Measurements from ENCODE around the gene GABRB1. TPM values are rescaled to one million over a fixed set of nuclear protein-coding genes. Genes with fewer than 3 reads are reported as not detected.

Gene GABRB1
- total RNA-seq, 4 donors from 2014 or later = 0.13 TPM; not detected in 3

GRCh38 chr4:47222276-47222675 is 190.9 kb downstream of the GABRB1 start:
- 86% methylated on average over 1 of the region's 1 CpG for WGBS
- DNase-seq (ENCODE audit: extremely low spot score) = no peak
- no peaks in the 10 kb centered on the region for H3K9me3 ChIP-seq
- H3K27ac ChIP-seq (replicated peaks in 1 of 4) = no peak overlapping the region
- TF ChIP-seq POLR2A (IDR thresholded peaks at IDR 0.05; ENCODE audit: low read depth) (no peak), POLR2AphosphoS5 (IDR thresholded peaks at IDR 0.05) (no peak), CTCF (IDR thresholded peaks at IDR 0.05) (no peak), EP300 (IDR thresholded peaks at IDR 0.05) (no peak)
- intact Hi-C loops (cut with DNase I) = no loop called here
- no peak overlapping the region for H3K4me3 ChIP-seq
- no peaks in the 10 kb centered on the region for H3K36me3 ChIP-seq
- no peaks in the 10 kb centered on the region for H3K4me1 ChIP-seq
- H3K27me3 ChIP-seq = no peaks in the 10 kb centered on the region

- Histone ChIP-seq H3K36me3 (no peaks in the 10 kb centered on the region), H3K9me3 (no peaks in the 10 kb centered on the region), H3K4me3 (no peak overlapping the region), H3K27me3 (no peaks in the 10 kb centered on the region), H3K4me1 (no peaks in the 10 kb centered on the region), H3K27ac (replicated peaks in 1 of 4) (no peak overlapping the region)
- TF ChIP-seq POLR2AphosphoS5 (IDR thresholded peaks at IDR 0.05) = no peak
- TF ChIP-seq CTCF (IDR thresholded peaks at IDR 0.05) = no peak
- TF ChIP-seq POLR2A (IDR thresholded peaks at IDR 0.05; ENCODE audit: low read depth) = no peak
- no peak for TF ChIP-seq EP300 (IDR thresholded peaks at IDR 0.05)
- no peak for DNase-seq (ENCODE audit: extremely low spot score)
- intact Hi-C loops (cut with DNase I) = no loop called here
Observed at GRCh38 chr4:47224361-47224760, 193.0 kb downstream of the GABRB1 start.

GRCh38 chr4:47235721-47236120 is 204.4 kb downstream of the GABRB1 start:
- Histone ChIP-seq H3K4me1 (peaks cover 0 to 7% (median 0%) of the 10 kb centered on the region in 4 donors), H3K27ac (replicated peaks in 1 of 4) (no peak overlapping the region), H3K36me3 (no peaks in the 10 kb centered on the region), H3K9me3 (no peaks in the 10 kb centered on the region), H3K4me3 (no peak overlapping the region), H3K27me3 (no peaks in the 10 kb centered on the region)
- 65% methylated on average over 2 of the region's 2 CpGs for WGBS
- TF ChIP-seq POLR2A (IDR thresholded peaks at IDR 0.05; ENCODE audit: low read depth) (no peak), POLR2AphosphoS5 (IDR thresholded peaks at IDR 0.05) (no peak), CTCF (IDR thresholded peaks at IDR 0.05) (no peak), EP300 (IDR thresholded peaks at IDR 0.05) (no peak)
- intact Hi-C loops (cut with DNase I) = no loop called here
- DNase-seq (ENCODE audit: extremely low spot score) = no peak

- TF ChIP-seq EP300 (IDR thresholded peaks at IDR 0.05) = no peak
- no peak for TF ChIP-seq POLR2AphosphoS5 (IDR thresholded peaks at IDR 0.05)
- TF ChIP-seq POLR2A (IDR thresholded peaks at IDR 0.05; ENCODE audit: low read depth) = no peak
- no peak for TF ChIP-seq CTCF (IDR thresholded peaks at IDR 0.05)
- intact Hi-C loops (cut with DNase I) = no loop called here
- Histone ChIP-seq H3K36me3 (no peaks in the 10 kb centered on the region), H3K27ac (replicated peaks in 1 of 4) (no peak overlapping the region), H3K4me3 (no peak overlapping the region), H3K27me3 (no peaks in the 10 kb centered on the region), H3K4me1 (peaks cover 0 to 7% (median 0%) of the 10 kb centered on the region in 4 donors), H3K9me3 (no peaks in the 10 kb centered on the region)
- WGBS = 43% methylated on average over 1 of the region's 1 CpG
- DNase-seq (ENCODE audit: extremely low spot score) = no peak
Observed at GRCh38 chr4:47238667-47239066, 207.3 kb downstream of the GABRB1 start.

GRCh38 chr4:47239649-47240048 is 208.3 kb downstream of the GABRB1 start:
- intact Hi-C loops (cut with DNase I) = no loop called here
- H3K27me3 ChIP-seq = no peaks in the 10 kb centered on the region
- H3K4me3 ChIP-seq = no peak overlapping the region
- 56% methylated on average over 4 of the region's 4 CpGs for WGBS
- H3K27ac ChIP-seq (replicated peaks in 1 of 4) = no peak overlapping the region
- TF ChIP-seq POLR2AphosphoS5 (IDR thresholded peaks at IDR 0.05) = no peak
- no peak for TF ChIP-seq CTCF (IDR thresholded peaks at IDR 0.05)
- no peak for TF ChIP-seq EP300 (IDR thresholded peaks at IDR 0.05)
- no peak for TF ChIP-seq POLR2A (IDR thresholded peaks at IDR 0.05; ENCODE audit: low read depth)
- H3K36me3 ChIP-seq = no peaks in the 10 kb centered on the region
- H3K4me1 ChIP-seq = peaks cover 0 to 7% (median 0%) of the 10 kb centered on the region in 4 donors
- DNase-seq (ENCODE audit: extremely low spot score) = no peak
- no peaks in the 10 kb centered on the region for H3K9me3 ChIP-seq
